GM21447 (cell line): Measurements from ENCODE around the gene NDUFAF5.

ENCODE experiments used
- ATAC-seq: cut with Tn5 transposase; IDR thresholded peaks from one replicate; pipeline ENCODE4 v1.9.1; 2021; ENCODE audit not compliant: unreplicated experiment

NDUFAF5 gene

DNA sequence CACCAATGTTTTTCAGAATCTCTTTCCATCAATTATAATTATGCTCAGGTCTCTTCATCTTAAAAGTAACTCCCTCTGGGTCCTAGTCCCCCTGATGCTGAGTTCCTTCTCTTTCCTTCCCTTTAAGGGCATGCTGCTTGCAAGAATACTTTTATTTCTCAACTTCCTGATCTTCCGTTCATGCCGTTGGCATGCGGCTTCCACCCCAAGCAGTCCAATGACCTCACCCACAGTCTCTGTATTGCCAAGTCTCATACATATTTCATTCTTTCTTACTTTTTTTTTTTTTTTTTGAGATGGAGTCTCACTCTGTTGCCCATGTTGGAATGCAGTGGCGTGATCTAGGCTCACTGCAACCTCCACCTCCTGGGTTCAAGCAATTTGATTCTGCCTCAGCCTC, 83.5 kb downstream of the NDUFAF5 start:
- no peak for ATAC-seq

DNA sequence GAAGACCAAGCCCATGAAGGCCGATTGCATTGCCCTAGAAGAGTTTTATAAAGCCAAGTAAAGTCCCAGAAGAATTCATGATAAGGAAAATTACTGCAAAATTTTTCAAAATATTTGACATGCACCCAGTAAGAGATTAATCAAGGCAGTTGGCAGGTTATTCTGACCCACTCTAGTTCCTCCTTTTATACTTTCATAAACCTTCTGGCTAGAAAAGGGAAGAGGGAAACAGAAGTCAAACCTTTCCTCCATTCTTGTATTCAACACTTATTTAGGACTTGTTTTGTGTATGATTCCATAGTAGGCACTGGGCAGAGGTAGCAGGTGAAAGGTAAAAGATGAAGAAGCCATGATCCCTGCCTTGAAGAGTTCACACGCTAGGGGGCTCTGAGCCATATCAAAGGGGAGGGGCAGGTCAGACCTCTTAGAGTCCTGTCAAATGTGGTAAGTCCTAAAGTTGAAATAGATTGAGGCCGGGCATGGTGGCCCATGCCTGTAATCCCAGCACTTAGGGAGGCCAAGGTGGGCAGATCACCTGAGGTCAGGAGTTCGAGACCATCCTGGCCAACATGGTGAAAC, 85.4 kb downstream of the NDUFAF5 start:
- no peak for ATAC-seq
